OCI-M2 (cell line): Measurements from ENCODE around the gene DLEU7.

Experiments
- DNase-seq: peaks from one replicate; lab custom pipeline; 2025; ENCODE audit not compliant: unreplicated experiment; lab: John Stamatoyannopoulos, UW

DLEU7 gene

DNA sequence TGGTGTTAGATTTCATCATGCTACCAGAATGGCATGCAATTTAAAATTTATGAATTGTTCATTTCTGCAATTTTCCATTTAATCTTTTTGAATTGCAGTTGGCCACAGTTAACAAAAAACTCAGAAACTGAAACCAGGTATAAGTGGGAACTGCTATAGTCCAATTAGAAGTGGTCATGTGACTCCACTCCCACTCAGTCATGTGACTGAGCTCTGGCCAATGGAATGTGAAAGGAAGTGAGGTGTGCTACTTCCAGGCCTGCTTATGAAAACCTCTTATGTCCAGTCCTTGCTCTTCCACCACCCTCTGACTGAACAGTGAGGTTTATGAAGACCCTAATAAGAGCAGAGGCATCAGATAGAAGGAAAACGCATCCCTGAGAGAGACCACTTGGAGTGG, 47.0 kb downstream of the DLEU7 start:
- DNase-seq = no peak

DNA sequence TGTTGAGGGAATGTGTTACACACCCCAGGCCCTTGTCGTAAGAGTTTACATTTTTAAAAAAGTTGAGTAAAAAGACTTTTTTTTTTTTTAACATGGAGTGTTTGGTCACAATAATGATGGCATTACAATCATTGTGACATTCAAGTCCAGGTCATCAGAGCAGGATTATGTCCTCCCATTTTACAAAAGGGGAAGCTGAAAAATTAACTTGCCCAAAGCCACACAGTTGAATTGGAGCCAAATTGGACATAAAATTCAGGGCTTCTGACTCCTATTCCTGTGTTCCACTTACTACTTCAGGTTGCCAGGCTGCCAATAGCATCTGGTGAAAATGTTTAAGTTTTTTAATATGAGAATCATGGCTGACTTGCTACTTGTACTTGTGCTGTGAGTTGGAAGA, 49.3 kb downstream of the DLEU7 start:
- DNase-seq = no peak

DNA sequence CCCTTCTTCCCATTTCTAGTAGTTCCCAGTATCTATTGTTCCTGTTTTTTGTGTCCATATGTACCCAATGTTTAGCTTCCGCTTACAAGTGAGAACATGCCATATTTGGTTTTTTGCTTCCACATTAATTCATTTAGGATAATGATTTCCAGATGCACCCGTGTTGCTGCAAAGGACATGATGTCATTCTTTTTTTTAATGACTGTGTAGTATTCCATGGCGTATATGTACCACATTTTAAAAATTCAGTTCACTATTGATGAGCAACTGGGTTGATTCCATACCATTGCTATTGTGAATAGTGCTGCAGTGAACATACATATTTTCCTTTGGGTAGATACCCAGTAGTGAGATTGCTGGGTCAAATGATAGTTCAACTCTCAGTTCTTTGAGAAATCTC, 50.5 kb downstream of the DLEU7 start:
- no peak for DNase-seq

DNA sequence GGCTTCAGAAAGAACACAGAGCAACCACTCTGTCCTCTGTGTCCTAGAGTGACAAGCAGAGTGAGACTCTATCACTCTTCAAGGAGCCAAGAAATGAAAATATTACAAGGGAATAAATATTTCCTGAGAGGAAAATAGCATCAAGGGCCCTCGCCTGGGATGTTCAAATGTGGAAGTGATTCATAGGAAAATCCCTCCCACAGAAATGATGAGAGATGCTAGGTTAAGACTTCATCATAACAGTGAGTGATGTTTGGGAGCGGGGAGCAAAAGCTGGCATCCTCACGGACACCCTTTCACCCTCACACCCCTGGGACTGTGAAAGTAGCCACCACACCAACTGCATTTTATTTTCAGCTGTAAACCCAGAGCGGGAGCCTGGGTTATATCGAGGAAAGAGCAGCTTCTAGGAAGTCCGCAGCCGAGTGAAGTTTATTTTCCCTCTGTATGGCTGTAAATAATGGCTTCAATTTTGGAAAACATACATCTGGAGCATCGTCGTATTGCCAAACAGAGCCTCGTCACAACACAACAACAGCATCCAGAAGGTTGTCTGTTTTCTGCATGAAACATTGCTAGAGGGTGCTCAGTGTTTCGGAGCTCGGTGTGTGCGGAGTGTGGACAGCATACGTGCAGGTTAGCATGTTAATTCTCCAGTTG, 54.8 kb downstream of the DLEU7 start:
- no peak for DNase-seq

DNA sequence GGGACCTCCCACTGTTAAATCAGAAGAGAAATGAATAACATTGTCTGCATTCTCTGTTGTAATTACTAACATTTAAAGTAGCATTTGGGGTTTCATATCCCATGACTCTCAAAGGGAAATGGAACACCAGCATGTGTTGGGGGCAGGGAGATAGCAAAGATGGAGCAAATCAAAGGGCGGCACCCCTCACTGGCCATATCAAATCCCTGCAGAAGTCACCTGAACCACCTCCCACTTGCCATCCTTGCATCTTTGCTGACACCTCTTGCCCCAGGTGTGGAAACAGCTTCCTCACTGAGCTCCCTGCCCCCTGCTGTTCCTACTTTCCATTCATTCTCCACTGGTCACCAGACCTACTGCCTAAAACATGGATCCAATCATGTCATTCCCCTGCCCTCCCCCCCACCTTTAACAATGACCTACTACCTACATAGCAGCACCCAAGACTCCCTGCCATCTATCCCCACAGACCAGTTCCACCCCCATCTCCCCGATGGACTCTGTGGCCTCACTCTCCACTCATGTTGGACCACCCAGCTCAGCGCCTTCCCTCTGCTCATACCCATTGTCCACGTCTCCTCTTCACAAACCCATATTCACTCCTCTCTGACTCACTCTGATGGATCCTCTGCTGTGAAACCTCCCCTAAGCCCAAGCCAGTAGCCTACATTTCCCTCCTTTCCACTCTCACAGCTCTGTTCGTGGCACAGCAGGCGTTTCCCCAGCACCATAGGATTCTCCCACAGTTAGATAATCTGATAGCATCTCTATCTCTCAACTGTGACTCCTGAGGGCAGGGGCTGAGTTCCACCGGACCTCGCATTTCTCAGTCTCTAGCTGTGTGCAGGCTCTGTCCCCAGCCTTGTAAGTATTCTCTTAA, 55.9 kb downstream of the DLEU7 start:
- no peak for DNase-seq

DNA sequence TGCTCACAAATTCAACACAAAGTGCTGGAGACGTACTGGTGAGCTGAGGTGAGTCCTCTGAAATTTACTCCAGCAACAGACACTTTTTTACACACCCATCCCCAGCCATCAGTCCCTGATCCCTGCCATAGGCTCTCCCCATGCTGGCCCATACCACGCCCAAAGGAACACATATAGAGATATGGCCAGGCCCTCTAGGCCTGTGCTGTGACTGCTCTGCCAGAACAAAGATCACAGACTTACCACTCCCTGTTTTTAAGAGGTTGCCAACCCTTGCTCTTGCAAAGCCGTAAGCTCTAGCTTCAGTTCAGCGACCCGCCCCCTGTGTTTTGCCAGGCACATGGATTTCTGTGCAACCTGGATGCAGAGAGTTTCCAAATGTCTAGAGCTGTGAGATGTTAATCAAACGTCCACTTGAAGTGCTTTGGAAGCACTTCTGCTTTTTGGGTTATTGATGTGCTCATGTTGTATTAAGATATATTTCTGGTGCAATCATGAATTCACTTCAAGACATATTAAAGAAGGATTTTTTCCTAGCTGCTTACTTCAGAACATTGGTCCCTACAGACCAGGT, 59.7 kb downstream of the DLEU7 start:
- no peak for DNase-seq

DNA sequence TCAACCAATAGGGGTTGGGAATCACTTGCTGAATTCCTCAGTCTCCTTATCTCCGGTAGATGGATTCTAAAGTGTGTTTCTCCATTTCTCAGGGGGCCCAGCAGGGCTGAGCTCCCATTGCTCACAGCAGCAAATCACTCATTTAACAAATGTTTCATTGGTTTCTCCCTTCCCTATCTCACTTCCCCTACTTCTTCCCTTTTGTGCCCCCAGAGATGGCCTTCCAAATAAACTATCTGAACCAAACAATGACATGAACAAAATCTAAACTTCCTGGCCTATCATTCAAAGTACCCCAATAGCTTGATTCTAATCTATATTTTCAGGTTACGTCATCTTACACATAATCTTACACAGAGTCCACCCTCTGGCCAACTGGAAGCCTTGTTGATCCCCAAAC, 60.4 kb downstream of the DLEU7 start:
- DNase-seq = no peak

DNA sequence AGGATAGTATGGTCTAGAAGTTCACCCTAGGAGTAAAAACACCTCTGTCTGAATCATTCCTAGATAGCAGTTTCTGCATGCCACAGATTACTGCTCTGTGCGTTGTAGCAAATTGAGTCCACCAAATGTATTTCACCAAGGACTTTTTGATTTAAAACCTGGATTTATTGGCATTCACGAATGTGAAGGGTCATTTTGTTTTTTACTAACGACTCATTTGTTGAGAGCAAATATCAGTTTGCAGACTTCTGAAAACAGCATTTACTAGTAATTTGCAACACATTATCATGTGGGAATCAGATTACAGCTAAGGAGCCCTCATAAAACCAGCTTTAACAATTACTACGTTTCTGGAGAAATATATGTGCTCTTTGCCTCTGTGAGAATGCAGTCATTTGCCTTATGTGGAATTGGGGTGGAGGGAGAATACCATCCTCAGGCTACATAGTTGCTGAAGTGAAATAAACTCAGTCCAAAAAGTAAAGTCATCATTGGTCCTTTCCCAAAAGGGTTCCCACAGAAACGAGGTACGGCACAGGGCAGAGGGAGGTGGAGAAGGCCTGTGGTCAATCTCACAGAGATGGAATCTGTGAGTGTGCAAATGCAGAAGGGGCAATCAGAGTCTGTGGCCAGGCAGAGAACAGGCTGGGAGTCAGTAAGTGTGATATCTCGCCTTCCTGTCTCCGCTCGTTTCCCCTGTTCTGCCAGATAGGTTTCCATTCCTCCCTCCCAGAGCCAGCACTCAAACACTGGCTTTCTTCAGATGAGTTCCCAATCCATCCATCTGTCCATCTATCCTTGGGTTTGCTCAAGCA, 63.1 kb downstream of the DLEU7 start:
- no peak for DNase-seq

DNA sequence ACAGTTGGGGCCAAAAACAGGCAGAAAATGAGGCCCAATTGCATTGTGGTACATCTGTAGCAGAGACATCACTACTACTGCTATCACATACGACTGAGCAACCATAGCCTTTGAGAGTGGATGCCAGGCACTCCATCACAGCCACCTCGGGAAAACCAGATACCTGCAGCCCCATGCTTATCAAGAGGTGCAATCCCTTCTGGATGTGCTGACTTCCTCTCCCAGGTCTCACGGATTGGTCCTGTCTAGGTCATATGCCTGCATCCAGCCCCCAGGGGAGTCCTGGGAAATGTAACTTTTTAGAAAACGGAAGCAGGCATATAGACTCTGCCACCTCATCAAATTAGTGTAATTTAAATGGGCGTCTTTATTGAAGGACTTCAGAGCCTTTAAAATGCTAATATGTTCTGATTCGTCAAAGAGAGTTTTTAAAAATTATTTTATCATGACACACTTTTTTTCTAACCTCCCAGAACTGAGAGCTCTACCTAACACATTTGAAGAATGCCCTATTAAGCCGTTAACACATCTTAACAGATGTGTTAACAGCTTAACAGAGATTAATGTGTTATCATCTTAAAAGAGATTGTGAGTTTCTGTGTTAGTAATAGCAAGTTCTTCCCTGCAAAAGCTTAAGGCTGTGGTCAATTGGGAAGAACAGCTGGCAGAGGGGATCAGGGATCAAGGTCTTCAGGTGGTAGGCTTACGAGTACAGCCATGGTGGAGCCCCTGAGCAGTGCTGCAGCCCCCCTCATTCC, 63.9 kb downstream of the DLEU7 start:
- no peak for DNase-seq
